Body of pancreas (tissue), 4 donors: Measurements from ENCODE around the gene FBXW12. TPM values are rescaled to one million over a fixed set of nuclear protein-coding genes. Genes with fewer than 3 reads are reported as not detected.

ENCODE experiments used
- ATAC-seq: fragments of 150-250 bp; one replicate; pipeline ENCODE4 v1.9.1; 2016
- DNase-seq, 4 donors: peaks; one replicate each; pipeline ENCODE4 v3.0.0-alpha.2; 2019
- H3K27ac ChIP-seq, 4 donors: fragments of 200-600 bp; sonication (generic); 1 replicate in 3 of 4; 2 replicates in 1 of 4; pipeline versions ENCODE4 v1.5.1 to v1.6.1; 2016 to 2019; ENCODE audit warnings: mild to moderate bottlenecking in 1 of 4, mixed read lengths in 1 of 4, moderate library complexity in 1 of 4
- H3K27me3 ChIP-seq, 2 donors: fragments of 200-600 bp; sonication (generic); one replicate each; pipeline ENCODE4 v1.6.0; 2016; ENCODE audit warnings: mild to moderate bottlenecking in 1 of 2
- H3K36me3 ChIP-seq, 2 donors: fragments of 200-600 bp; sonication (generic); replicated peaks in 1 of 2; 2 replicates each; pipeline ENCODE4 v1.5.1; 2016; ENCODE audit warnings: low read depth in 2 of 2; ENCODE audit not compliant: insufficient read depth in 1 of 2
- H3K4me1 ChIP-seq: fragments of 200-600 bp; sonication (generic); one replicate; pipeline ENCODE4 v1.6.0; 2016
- H3K4me3 ChIP-seq, 2 donors: fragments of 200-600 bp; sonication (generic); 1 replicate in 1 of 2; 2 replicates in 1 of 2; pipeline ENCODE4 v1.5.1; 2016 to 2019
- H3K9me3 ChIP-seq, 3 donors: fragments of 200-600 bp; sonication (generic); 1 replicate in 2 of 3; 2 replicates in 1 of 3; pipeline ENCODE4 v1.5.1; 2016
- CTCF ChIP-seq, 7 experiments: fragments of 450-650 bp in 4 of 7; fragments of 200-600 bp in 3 of 7; sonication (generic) in 3 of 7; IDR thresholded peaks; one replicate each; pipeline ENCODE4 v1.5.1; 2016 to 2019; ENCODE audit warnings: antibody characterized with exemption in 7 of 7
- POLR2A ChIP-seq, 3 donors: fragments of 450-650 bp; IDR thresholded peaks; one replicate each; pipeline ENCODE4 v1.6.1; 2016; ENCODE audit warnings: antibody characterized with exemption in 3 of 3, mild to moderate bottlenecking in 2 of 3
- WGBS, 2 donors: methylation state at CpG; one replicate each; pipeline ENCODE4 v1.1.5; 2017; 5-methylcytosine and 5-hydroxymethylcytosine counted together
- intact Hi-C: fragments of 100-400 bp; cut with DNase I; formaldehyde crosslinking; loops from one replicate; pipeline ENCODE4 v1.15.1; 2023
- total RNA-seq, 2 donors: library from RNA; depleted of rRNA; stranded (reverse); fragments of >200 nt; gene quantifications; one replicate each; pipeline ENCODE4 v1.1.0, GENCODE V29; 2016

The FBXW12 gene
- total RNA-seq, 2 donors from 2014 or later, result 3.4 to 23.7 TPM

- no peaks in the 10 kb centered on the region for H3K9me3 ChIP-seq
- no peaks in the 10 kb centered on the region for H3K27me3 ChIP-seq
- peak; percentile 56 to 72 (median 70) for DNase-seq
- ATAC-seq, result peak; percentile 33
- intact Hi-C loops, result no loop called here
- WGBS, 2 donors, result 55 to 71% methylated on average over 7 to 10 of the region's 13 CpGs
- peaks cover 65% of the 10 kb centered on the region for H3K4me1 ChIP-seq
- TF ChIP-seq CTCF (IDR thresholded peaks at IDR 0.05) (no peak), POLR2A (IDR thresholded peaks at IDR 0.05) (peak in 2 of 3 donors; percentile 62 to 64)
- H3K36me3 ChIP-seq, result peaks cover 0 to 4% of the 10 kb centered on the region in 2 donors
- peak overlapping the region; percentile 68 to 96 (median 94) for H3K27ac ChIP-seq
- H3K4me3 ChIP-seq, result no peak overlapping the region
Measured at GRCh38 chr3:48425281-48425812, 53.3 kb downstream of the FBXW12 start.

GRCh38 chr3:48426401-48426909 lies 54.4 kb downstream of the FBXW12 start:
- H3K9me3 ChIP-seq, result no peaks in the 10 kb centered on the region
- intact Hi-C loops, result no loop called here
- no peaks in the 10 kb centered on the region for H3K27me3 ChIP-seq
- H3K4me3 ChIP-seq, result no peak overlapping the region
- H3K4me1 ChIP-seq, result peaks cover 76% of the 10 kb centered on the region
- peak overlapping the region; percentile 68 to 96 (median 94) for H3K27ac ChIP-seq
- 14 to 55% methylated on average over 2 to 11 of the region's 11 CpGs for WGBS, 2 donors
- ATAC-seq, result no peak
- DNase-seq, result peak in 1 of 4 donors; percentile 25
- TF ChIP-seq CTCF (IDR thresholded peaks at IDR 0.05), result no peak
- peak in 1 of 3 donors; percentile 9 for TF ChIP-seq POLR2A (IDR thresholded peaks at IDR 0.05)
- peaks cover 0 to 4% of the 10 kb centered on the region in 2 donors for H3K36me3 ChIP-seq

DNA sequence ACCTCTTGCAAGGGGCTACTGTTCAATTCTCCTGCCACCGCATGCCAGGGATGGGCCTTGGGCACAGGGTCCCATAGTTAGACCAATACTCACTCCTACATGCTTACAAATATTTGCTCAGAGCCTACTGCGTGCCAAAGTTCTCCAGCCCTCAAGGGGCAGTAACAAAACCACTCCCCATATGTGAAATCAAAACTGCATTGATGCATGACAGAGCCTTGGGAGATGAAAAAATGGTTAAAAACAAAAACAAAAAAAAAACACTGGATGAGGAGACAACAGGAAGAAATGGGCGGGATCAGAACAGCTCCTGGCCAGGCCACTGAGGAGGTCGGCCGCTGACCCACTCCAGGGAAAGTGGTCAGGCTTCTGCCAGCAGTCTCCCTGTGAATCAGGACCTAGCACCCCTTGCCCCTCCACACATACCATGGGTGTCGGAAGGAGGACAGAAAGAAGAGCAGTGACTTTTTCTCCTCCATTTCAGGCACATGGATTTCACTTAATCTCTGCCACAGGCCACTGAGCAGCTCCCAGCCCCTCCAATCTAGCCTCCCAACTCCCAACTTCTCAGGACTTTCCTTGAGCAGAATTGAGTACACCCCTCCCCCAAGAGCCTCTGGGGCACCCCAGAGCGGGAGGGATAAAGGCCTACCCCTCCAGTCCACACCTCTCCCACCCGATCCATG lies 55.1 kb downstream of the FBXW12 start:
- Histone ChIP-seq H3K4me3 (no peak overlapping the region), H3K27me3 (no peaks in the 10 kb centered on the region), H3K27ac (peak overlapping the region; percentile 1 to 96 (median 94)), H3K36me3 (peaks cover 0 to 4% of the 10 kb centered on the region in 2 donors), H3K4me1 (peaks cover 79% of the 10 kb centered on the region), H3K9me3 (no peaks in the 10 kb centered on the region)
- ATAC-seq (no peak), DNase-seq (no peak)
- 54 to 61% methylated on average over 7 to 8 of the region's 8 CpGs for WGBS, 2 donors
- no peak for TF ChIP-seq CTCF (IDR thresholded peaks at IDR 0.05)
- intact Hi-C loops, result no loop called here

- Histone ChIP-seq H3K4me1 (peaks cover 77% of the 10 kb centered on the region), H3K27ac (peak overlapping the region; percentile 1 to 96 (median 94)), H3K27me3 (no peaks in the 10 kb centered on the region), H3K9me3 (no peaks in the 10 kb centered on the region), H3K4me3 (no peak overlapping the region), H3K36me3 (peaks cover 0 to 4% of the 10 kb centered on the region in 2 donors)
- DNase-seq, result no peak
- WGBS, 2 donors, result 57 to 75% methylated on average over 9 of the region's 9 CpGs
- intact Hi-C loops, result no loop called here
- ATAC-seq, result no peak
- TF ChIP-seq POLR2A (IDR thresholded peaks at IDR 0.05) (no peak), CTCF (IDR thresholded peaks at IDR 0.05) (no peak)
Measured at GRCh38 chr3:48427630-48427962, 55.6 kb downstream of the FBXW12 start.
